HepG2 (cell line): ENCODE data around the gene BICRAL. TPM values are rescaled to one million over a fixed set of nuclear protein-coding genes. Genes with fewer than 3 reads are reported as not detected.

Source experiments
- ATAC-seq: fragments of 200-7000 bp; cut with Tn5 transposase; 3 replicates; pipeline ENCODE4 v1.9.1; 2020; ENCODE audit warnings: mild to moderate bottlenecking, moderate library complexity
- BruUV-seq: library from RNA; stranded (reverse); fragments of 400-500 nt; replicated peaks from 2 replicates; lab custom pipeline; 2021; lab: Mats Ljungman, UMichigan
- CTCF ChIA-PET: fragments of 300-600 bp; formaldehyde crosslinking; extraction: SDS; loops from one replicate; lab custom pipeline; 2021; ENCODE audit warnings: low total read pairs, inconsistent platforms, low intra/inter-chr PET ratio; lab: Yijun Ruan, JAX
- POLR2A ChIA-PET: fragments of 350-600 bp; sonication (Branson Sonifier 250); formaldehyde crosslinking; loops from one replicate; lab custom pipeline; 2020; ENCODE audit warnings: antibody characterized with exemption, inconsistent platforms; lab: Yijun Ruan, JAX
- DNase-seq: peaks from one replicate; pipeline ENCODE4 v3.0.0-alpha.2; 2015; ENCODE audit warnings: low spot score
- FAIRE-seq: peaks from 3 replicates; lab custom pipeline; 2011; peaks lifted over from hg19 to GRCh38; lab: Jason Lieb, UNC
- H2AFZ ChIP-seq: one replicate; pipeline ENCODE4 v1.6.1; 2011; ENCODE audit warnings: low read length, inconsistent platforms
- H3K27ac ChIP-seq: fragments of 300-600 bp; 3 replicates; pipeline ENCODE4 v1.8.0; 2011; ENCODE audit warnings: mixed run types, mild to moderate bottlenecking, mixed read lengths, low read length, inconsistent platforms; ENCODE audit not compliant: insufficient read depth; ENCODE audit errors: extremely low read length
- H3K27me3 ChIP-seq, 2 experiments: fragments of 200-600 bp in 1 of 2; 2 replicates in 1 of 2; 3 replicates in 1 of 2; pipeline versions ENCODE4 v1.6.0 to v1.8.0; 2011; ENCODE audit warnings: low read length in 2 of 2, mild to moderate bottlenecking in 2 of 2, moderate library complexity in 2 of 2, inconsistent platforms in 1 of 2; ENCODE audit not compliant: insufficient read depth in 2 of 2, control insufficient read depth in 1 of 2
- H3K36me3 ChIP-seq, 2 experiments: fragments of 200-600 bp in 1 of 2; replicated peaks in 1 of 2; 2 replicates in 1 of 2; 3 replicates in 1 of 2; pipeline versions ENCODE4 v1.5.1 to v1.8.0; 2011; ENCODE audit warnings: low read length in 2 of 2, inconsistent platforms in 1 of 2; ENCODE audit not compliant: insufficient read depth in 2 of 2, control insufficient read depth in 1 of 2
- H3K4me1 ChIP-seq: 2 replicates; pipeline ENCODE4 v1.5.1; 2012; ENCODE audit warnings: low read length, inconsistent platforms; ENCODE audit not compliant: insufficient read depth
- H3K4me2 ChIP-seq: 2 replicates; pipeline ENCODE4 v1.6.0; 2011; ENCODE audit warnings: low read depth, low read length, inconsistent platforms
- H3K4me3 ChIP-seq, 3 experiments: fragments of 200-600 bp in 1 of 3; sonication (generic), shearing (Covaris generic) in 1 of 3; replicated peaks in 1 of 3; 2 replicates each; pipeline ENCODE4 v1.5.1; 2011 to 2016; ENCODE audit warnings: low read length in 3 of 3, inconsistent platforms in 2 of 3, low read depth in 2 of 3, mild to moderate bottlenecking in 2 of 3, control low read depth in 1 of 3, mixed read lengths in 1 of 3; ENCODE audit not compliant: insufficient read depth in 1 of 3
- H3K79me2 ChIP-seq: one replicate; pipeline ENCODE4 v1.6.1; 2011; ENCODE audit warnings: low read length, inconsistent platforms; ENCODE audit not compliant: insufficient read depth
- H3K9ac ChIP-seq: 2 replicates; pipeline ENCODE4 v1.6.0; 2011; ENCODE audit warnings: mild to moderate bottlenecking, low read depth, low read length, inconsistent platforms; ENCODE audit not compliant: insufficient read depth
- H3K9me3 ChIP-seq: 2 replicates; pipeline ENCODE4 v1.5.1; 2012; ENCODE audit warnings: mild to moderate bottlenecking, low read length
- H4K20me1 ChIP-seq: 2 replicates; pipeline ENCODE4 v1.6.0; 2011; ENCODE audit warnings: inconsistent platforms, mild to moderate bottlenecking, low read length, moderate library complexity; ENCODE audit not compliant: insufficient read depth
- ATF7 ChIP-seq, 2 experiments: fragments of 450-650 bp in 1 of 2; sonication (generic) in 1 of 2; formaldehyde crosslinking in 1 of 2; IDR thresholded peaks; 2 replicates each; pipeline versions ENCODE4 v1.4.0 to v1.6.1; 2016 to 2020; ENCODE audit warnings: antibody characterized with exemption in 1 of 2, mild to moderate bottlenecking in 1 of 2, missing genetic modification reagents in 1 of 2
- CHCHD3 ChIP-seq: sonication (generic); formaldehyde crosslinking; IDR thresholded peaks from 2 replicates; pipeline ENCODE4 v1.8.0; 2022; ENCODE audit warnings: mild to moderate bottlenecking, missing genetic modification reagents, moderate library complexity
- CSRNP2 ChIP-seq: sonication (generic); formaldehyde crosslinking; conservative IDR thresholded peaks from 2 replicates; pipeline ENCODE4 v1.8.0; 2022; ENCODE audit warnings: low read depth, missing genetic modification reagents
- ERF ChIP-seq: IDR thresholded peaks from 2 replicates; pipeline ENCODE4 v1.6.1; 2018; ENCODE audit warnings: missing biosample characterization, missing genetic modification reagents
- KDM2A ChIP-seq: sonication (generic); formaldehyde crosslinking; IDR thresholded peaks from 2 replicates; pipeline ENCODE4 v1.4.0; 2020; ENCODE audit warnings: low read depth, missing genetic modification reagents, borderline replicate concordance
- RARA ChIP-seq: IDR thresholded peaks from 2 replicates; pipeline ENCODE4 v1.6.1; 2016; ENCODE audit warnings: missing genetic modification reagents, missing compliant biosample characterization
- REPIN1 ChIP-seq: sonication (generic); formaldehyde crosslinking; IDR thresholded peaks from 2 replicates; pipeline ENCODE4 v1.8.0; 2022; ENCODE audit warnings: missing genetic modification reagents, low read depth, mild to moderate bottlenecking, borderline replicate concordance
- SIN3B ChIP-seq: fragments of 150-350 bp; IDR thresholded peaks from 2 replicates; pipeline ENCODE4 v1.6.1; 2014; ENCODE audit warnings: low read length
- SUZ12 ChIP-seq: fragments of 150-350 bp; IDR thresholded peaks from 2 replicates; pipeline ENCODE4 v1.6.1; 2014; ENCODE audit warnings: low read depth, low read length
- ZNF275 ChIP-seq: sonication (generic); formaldehyde crosslinking; IDR thresholded peaks from 2 replicates; pipeline ENCODE4 v1.8.0; 2022; ENCODE audit warnings: missing genetic modification reagents, mild to moderate bottlenecking, inconsistent platforms, borderline replicate concordance
- ZNF296 ChIP-seq: sonication (generic); formaldehyde crosslinking; conservative IDR thresholded peaks from 2 replicates; pipeline ENCODE4 v1.5.0; 2020; ENCODE audit warnings: mild to moderate bottlenecking, missing genetic modification reagents
- ZNF33A ChIP-seq: sonication (generic); formaldehyde crosslinking; IDR thresholded peaks from 2 replicates; pipeline ENCODE4 v1.5.1; 2020; ENCODE audit warnings: missing genetic modification reagents, mild to moderate bottlenecking, moderate library complexity, borderline replicate concordance
- ZNF414 ChIP-seq: sonication (generic); formaldehyde crosslinking; IDR thresholded peaks from 2 replicates; pipeline ENCODE4 v1.5.0; 2020; ENCODE audit warnings: missing genetic modification reagents
- ZNF547 ChIP-seq: sonication (generic); formaldehyde crosslinking; IDR thresholded peaks from 2 replicates; pipeline ENCODE4 v1.5.1; 2020; ENCODE audit warnings: mild to moderate bottlenecking, missing genetic modification reagents
- ZNF616 ChIP-seq: sonication (generic); formaldehyde crosslinking; IDR thresholded peaks from 2 replicates; pipeline ENCODE4 v1.5.0; 2020; ENCODE audit warnings: low read depth, mild to moderate bottlenecking, missing genetic modification reagents
- ZNF619 ChIP-seq: sonication (generic); formaldehyde crosslinking; IDR thresholded peaks from 2 replicates; pipeline ENCODE4 v1.4.0; 2020; ENCODE audit warnings: mild to moderate bottlenecking, missing genetic modification reagents
- WGBS: methylation state at CpG from one replicate; pipeline ENCODE4 v1.1.6; 2017; ENCODE audit warnings: low lambda C conversion rate; 5-methylcytosine and 5-hydroxymethylcytosine counted together
- in situ Hi-C: cut with HindIII; loops from 2 replicates; pipeline ENCODE4 v1.10.0; 2017; ENCODE audit warnings: low pct_unique_long_range_greater_than_20kb; ENCODE audit not compliant: extremely low pct_ligation_motif_present
- intact Hi-C: fragments of 100-400 bp; cut with micrococcal nuclease; formaldehyde crosslinking; loops from one replicate; pipeline ENCODE4 v1.10.0; 2022; ENCODE audit not compliant: unreplicated experiment
- polyA plus RNA-seq, 8 experiments: library from polyadenylated mRNA; depleted of rRNA in 3 of 8; stranded (reverse) in 7 of 8; unstranded in 1 of 8; fragments of >200 nt; fragmentation: Illumina TruSeq in 4 of 8; extraction: Trizol in 4 of 8; gene quantifications; 2 replicates each; pipeline versions ENCODE4 v1.2.1 to v1.2.3, GENCODE V29; 2011 to 2016; ENCODE audit warnings: low read depth in 4 of 8, missing spikeins in 1 of 8, mixed read lengths in 1 of 8; ENCODE audit not compliant: insufficient read depth in 1 of 8
- total RNA-seq, 5 experiments: library from RNA; depleted of rRNA; stranded (reverse); fragments of >200 nt; fragmentation: Illumina TruSeq; extraction: Trizol; gene quantifications; 2 replicates each; pipeline ENCODE4 v1.2.3, GENCODE V29; 2016; ENCODE audit warnings: low read depth in 1 of 5

The BICRAL gene
- total and polyA plus RNA-seq, 2 of the 13 experiments (the other 11 are each of a cell fraction or from before 2014, with no cell fraction given) = 5.0 to 13.5 TPM

GRCh38 chr6:42808492-42809483 lies 26.9 kb downstream of the BICRAL start:
- FAIRE-seq (no peak), DNase-seq (no peak), ATAC-seq (no peak)
- peaks cover 9% of the 10 kb centered on the region; the same call in 1 of the 2 replicates for H4K20me1 ChIP-seq
- no peak overlapping the region for H3K9ac ChIP-seq
- no TSS peak for BruUV-seq
- peaks cover 18% of the 10 kb centered on the region for H3K4me1 ChIP-seq
- CTCF ChIA-PET = no interaction called here
- POLR2A ChIA-PET = interaction anchor here (1.5 kb wide), 1 partner anchor 26 kb away, joined by 9 read pairs; the partner anchor contains the start of gene BICRAL
- no peak overlapping the region for H3K4me2 ChIP-seq
- H3K9me3 ChIP-seq = no peaks in the 10 kb centered on the region
- in situ Hi-C loops = no loop called here
- 96% methylated on average over 11 of the region's 11 CpGs for WGBS
- no peaks in the 10 kb centered on the region for H3K27me3 ChIP-seq
- H3K36me3 ChIP-seq = peaks cover 2 to 5% of the 10 kb centered on the region in 2 experiments; a peak in 3 of 5 replicates
- H3K4me3 ChIP-seq = no peak overlapping the region
- intact Hi-C loops = no loop called here
- peaks cover 5% of the 10 kb centered on the region for H3K79me2 ChIP-seq
- H3K27ac ChIP-seq = no peak overlapping the region
- TF ChIP-seq REPIN1 (CRISPR knock-in tag) (no peak), ZNF414 (CRISPR knock-in tag) (no peak), ATF7 (IDR thresholded peaks at IDR 0.05) (no peak), ATF7 (CRISPR knock-in tag; IDR thresholded peaks at IDR 0.05) (no peak), ZNF33A (CRISPR knock-in tag) (no peak), ZNF619 (CRISPR knock-in tag) (no peak), RARA (CRISPR knock-in tag) (no peak), ZNF616 (no peak), SIN3B (no peak), ZNF296 (CRISPR knock-in tag) (no peak), ZNF547 (CRISPR knock-in tag) (no peak), KDM2A (no peak), SUZ12 (no peak), CHCHD3 (CRISPR knock-in tag) (no peak), ZNF275 (CRISPR knock-in tag) (no peak), ERF (no peak), CSRNP2 (CRISPR knock-in tag) (no peak)
- H2AFZ ChIP-seq = no peak overlapping the region
